ENCODE measurements around the gene WNT7B. TPM values are rescaled to one million over a fixed set of nuclear protein-coding genes. Genes with fewer than 3 reads are reported as not detected.

The WNT7B gene
- total RNA-seq, 1 donor from 2014 or later, result 1.8 TPM

- DNase-seq (ENCODE audit: low spot score), result no peak
- Histone ChIP-seq H3K36me3 (no peaks in the 10 kb centered on the region), H2AFZ (replicated peaks) (no peak overlapping the region), H3K9me3 (ENCODE audit: low read depth) (no peaks in the 10 kb centered on the region), H3F3A (ENCODE audit: low read depth) (no peaks in the 10 kb centered on the region), H3K79me2 (ENCODE audit: low read depth) (no peaks in the 10 kb centered on the region), H3K4me2 (no peak overlapping the region), H3K4me3 (no peak overlapping the region), H3K9ac (no peak overlapping the region), H3K27ac (no peak overlapping the region), H4K20me1 (ENCODE audit: low read depth) (no peaks in the 10 kb centered on the region), H3K27me3 (peaks cover 52% of the 10 kb centered on the region), H3K4me1 (no peaks in the 10 kb centered on the region)
- no peak overlapping the region for H3K27ac Mint-ChIP-seq
- TF ChIP-seq EZH2 (IDR thresholded peaks at IDR 0.05), result no peak
- TF ChIP-seq, protein P1, sequence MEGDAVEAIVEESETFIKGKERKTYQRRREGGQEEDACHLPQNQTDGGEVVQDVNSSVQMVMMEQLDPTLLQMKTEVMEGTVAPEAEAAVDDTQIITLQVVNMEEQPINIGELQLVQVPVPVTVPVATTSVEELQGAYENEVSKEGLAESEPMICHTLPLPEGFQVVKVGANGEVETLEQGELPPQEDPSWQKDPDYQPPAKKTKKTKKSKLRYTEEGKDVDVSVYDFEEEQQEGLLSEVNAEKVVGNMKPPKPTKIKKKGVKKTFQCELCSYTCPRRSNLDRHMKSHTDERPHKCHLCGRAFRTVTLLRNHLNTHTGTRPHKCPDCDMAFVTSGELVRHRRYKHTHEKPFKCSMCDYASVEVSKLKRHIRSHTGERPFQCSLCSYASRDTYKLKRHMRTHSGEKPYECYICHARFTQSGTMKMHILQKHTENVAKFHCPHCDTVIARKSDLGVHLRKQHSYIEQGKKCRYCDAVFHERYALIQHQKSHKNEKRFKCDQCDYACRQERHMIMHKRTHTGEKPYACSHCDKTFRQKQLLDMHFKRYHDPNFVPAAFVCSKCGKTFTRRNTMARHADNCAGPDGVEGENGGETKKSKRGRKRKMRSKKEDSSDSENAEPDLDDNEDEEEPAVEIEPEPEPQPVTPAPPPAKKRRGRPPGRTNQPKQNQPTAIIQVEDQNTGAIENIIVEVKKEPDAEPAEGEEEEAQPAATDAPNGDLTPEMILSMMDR (IDR thresholded peaks at IDR 0.05), result no peak
- TF ChIP-seq EZH2phosphoT487 (IDR thresholded peaks at IDR 0.05), result no peak
- H3K9me3 Mint-ChIP-seq, result peaks cover 10% of the 10 kb centered on the region
- H3K36me3 Mint-ChIP-seq, result no peaks in the 10 kb centered on the region
- H3K4me3 Mint-ChIP-seq, result no peak overlapping the region
- peaks cover 40% of the 10 kb centered on the region for H3K27me3 Mint-ChIP-seq (ENCODE audit: insufficient read depth, low read depth)
- no peaks in the 10 kb centered on the region for H3K4me1 Mint-ChIP-seq
Observed at GRCh38 chr22:46021577-46021976, 44.6 kb upstream of the WNT7B start.

GRCh38 chr22:46019351-46019750 is 42.4 kb upstream of the WNT7B start:
- DNase-seq (ENCODE audit: low spot score), result no peak
- H3K4me3 Mint-ChIP-seq, result no peak overlapping the region
- no peak for TF ChIP-seq EZH2 (IDR thresholded peaks at IDR 0.05)
- no peak for TF ChIP-seq EZH2phosphoT487 (IDR thresholded peaks at IDR 0.05)
- TF ChIP-seq, protein P1 (IDR thresholded peaks at IDR 0.05), result no peak
- H3K4me1 Mint-ChIP-seq, result peaks cover 7% of the 10 kb centered on the region
- H3K9ac ChIP-seq, result no peak overlapping the region
- no peaks in the 10 kb centered on the region for H3F3A ChIP-seq (ENCODE audit: low read depth)
- H2AFZ ChIP-seq (replicated peaks), result no peak overlapping the region
- H3K79me2 ChIP-seq (ENCODE audit: low read depth), result no peaks in the 10 kb centered on the region
- no peaks in the 10 kb centered on the region for H3K36me3 Mint-ChIP-seq
- H3K27ac Mint-ChIP-seq, result no peak overlapping the region
- H3K9me3 ChIP-seq (ENCODE audit: low read depth), result no peaks in the 10 kb centered on the region
- H3K27ac ChIP-seq, result no peak overlapping the region
- no peaks in the 10 kb centered on the region for H4K20me1 ChIP-seq (ENCODE audit: low read depth)
- peaks cover 21% of the 10 kb centered on the region for H3K27me3 Mint-ChIP-seq (ENCODE audit: insufficient read depth, low read depth)
- no peak overlapping the region for H3K4me2 ChIP-seq
- no peak overlapping the region for H3K4me3 ChIP-seq
- H3K27me3 ChIP-seq, result peaks cover 29% of the 10 kb centered on the region
- H3K4me1 ChIP-seq, result no peaks in the 10 kb centered on the region
- H3K9me3 Mint-ChIP-seq, result peaks cover 8% of the 10 kb centered on the region
- no peaks in the 10 kb centered on the region for H3K36me3 ChIP-seq

DNA sequence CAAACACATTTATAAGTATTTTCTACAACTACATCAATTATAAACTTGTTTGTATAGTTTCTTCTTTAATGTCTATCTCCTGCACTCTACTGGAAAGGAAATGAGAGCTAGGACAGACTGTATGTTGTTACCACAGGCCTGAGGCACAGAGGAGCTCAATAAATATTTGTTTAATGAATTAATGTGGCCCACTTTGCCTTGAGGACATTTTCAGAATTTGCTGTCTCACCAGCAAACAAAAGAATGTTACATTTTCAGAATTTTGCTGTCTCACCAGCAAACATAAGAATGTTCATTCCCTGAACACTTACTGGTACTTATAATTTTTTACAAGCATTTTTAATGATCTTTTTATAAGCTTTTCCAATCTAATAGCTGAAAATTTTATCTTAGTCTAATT is 41.9 kb upstream of the WNT7B start:
- H3K4me3 ChIP-seq, result no peak overlapping the region
- no peak overlapping the region for H2AFZ ChIP-seq (replicated peaks)
- no peaks in the 10 kb centered on the region for H3K9me3 ChIP-seq (ENCODE audit: low read depth)
- no peaks in the 10 kb centered on the region for H3K4me1 ChIP-seq
- H3K27me3 ChIP-seq, result peaks cover 24% of the 10 kb centered on the region
- TF ChIP-seq, protein P1 (IDR thresholded peaks at IDR 0.05), result no peak
- TF ChIP-seq EZH2 (IDR thresholded peaks at IDR 0.05) (no peak), EZH2phosphoT487 (IDR thresholded peaks at IDR 0.05) (no peak)
- H3K4me3 Mint-ChIP-seq, result no peak overlapping the region
- DNase-seq (ENCODE audit: low spot score), result no peak
- no peak overlapping the region for H3K27ac ChIP-seq
- no peaks in the 10 kb centered on the region for H3F3A ChIP-seq (ENCODE audit: low read depth)
- peaks cover 7% of the 10 kb centered on the region for H3K4me1 Mint-ChIP-seq
- no peaks in the 10 kb centered on the region for H3K36me3 ChIP-seq
- H3K27me3 Mint-ChIP-seq (ENCODE audit: insufficient read depth, low read depth), result peaks cover 19% of the 10 kb centered on the region
- peaks cover 8% of the 10 kb centered on the region for H3K9me3 Mint-ChIP-seq
- no peaks in the 10 kb centered on the region for H4K20me1 ChIP-seq (ENCODE audit: low read depth)
- no peak overlapping the region for H3K27ac Mint-ChIP-seq
- no peaks in the 10 kb centered on the region for H3K36me3 Mint-ChIP-seq
- H3K4me2 ChIP-seq, result no peak overlapping the region
- H3K79me2 ChIP-seq (ENCODE audit: low read depth), result no peaks in the 10 kb centered on the region
- H3K9ac ChIP-seq, result no peak overlapping the region

Measured in neural progenitor cell (in vitro differentiated cells).